ENCODE measurements around the gene RANBP10. TPM values are rescaled to one million over a fixed set of nuclear protein-coding genes. Genes with fewer than 3 reads are reported as not detected.

RANBP10 gene
- total RNA-seq, 3 donors from 2014 or later (not counting 1 experiment from before 2014, with no cell fraction given) = 20.9 to 25.8 (median 24.5) TPM

DNA sequence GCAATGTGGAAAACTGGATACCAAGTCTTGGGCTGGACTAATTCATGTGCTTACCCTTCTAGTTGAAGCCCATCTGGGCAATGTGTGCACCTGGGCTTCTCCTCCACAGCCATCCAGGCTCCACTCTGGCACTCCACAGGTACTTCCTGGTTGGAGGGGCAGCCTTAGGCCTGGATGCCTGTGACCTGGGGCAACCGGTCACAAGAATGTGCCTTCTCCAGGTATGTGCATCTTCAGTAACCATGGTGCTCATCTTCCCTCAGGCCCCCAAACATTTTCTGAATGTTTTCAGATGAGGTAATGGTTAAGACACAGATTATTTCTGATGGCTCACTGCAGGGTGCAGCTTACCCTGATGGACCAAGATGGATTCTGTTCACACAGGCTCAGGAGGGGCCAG is 128.6 kb downstream of the RANBP10 start:
- H3K4me3 Mint-ChIP-seq = no peak overlapping the region
- peaks cover 3% of the 10 kb centered on the region for H3K36me3 ChIP-seq (ENCODE audit: control insufficient read depth, insufficient read depth, low read length)
- no peaks in the 10 kb centered on the region for H3K27me3 Mint-ChIP-seq (ENCODE audit: low read depth in 2 of 2)
- H3K27me3 ChIP-seq (ENCODE audit: control insufficient read depth, insufficient read depth, low read length) = no peaks in the 10 kb centered on the region
- no peak for ATAC-seq
- no peaks in the 10 kb centered on the region for H3K9me3 Mint-ChIP-seq
- no peak for DNase-seq
- H3K27ac Mint-ChIP-seq = no peak overlapping the region
- H3K4me3 ChIP-seq (ENCODE audit: low read length) = no peak overlapping the region
- 94% methylated on average over 1 of the region's 1 CpG for WGBS (ENCODE audit: insufficient coverage)
- H3K27ac ChIP-seq (ENCODE audit: low read length) = no peak overlapping the region
- TF ChIP-seq, protein P1, sequence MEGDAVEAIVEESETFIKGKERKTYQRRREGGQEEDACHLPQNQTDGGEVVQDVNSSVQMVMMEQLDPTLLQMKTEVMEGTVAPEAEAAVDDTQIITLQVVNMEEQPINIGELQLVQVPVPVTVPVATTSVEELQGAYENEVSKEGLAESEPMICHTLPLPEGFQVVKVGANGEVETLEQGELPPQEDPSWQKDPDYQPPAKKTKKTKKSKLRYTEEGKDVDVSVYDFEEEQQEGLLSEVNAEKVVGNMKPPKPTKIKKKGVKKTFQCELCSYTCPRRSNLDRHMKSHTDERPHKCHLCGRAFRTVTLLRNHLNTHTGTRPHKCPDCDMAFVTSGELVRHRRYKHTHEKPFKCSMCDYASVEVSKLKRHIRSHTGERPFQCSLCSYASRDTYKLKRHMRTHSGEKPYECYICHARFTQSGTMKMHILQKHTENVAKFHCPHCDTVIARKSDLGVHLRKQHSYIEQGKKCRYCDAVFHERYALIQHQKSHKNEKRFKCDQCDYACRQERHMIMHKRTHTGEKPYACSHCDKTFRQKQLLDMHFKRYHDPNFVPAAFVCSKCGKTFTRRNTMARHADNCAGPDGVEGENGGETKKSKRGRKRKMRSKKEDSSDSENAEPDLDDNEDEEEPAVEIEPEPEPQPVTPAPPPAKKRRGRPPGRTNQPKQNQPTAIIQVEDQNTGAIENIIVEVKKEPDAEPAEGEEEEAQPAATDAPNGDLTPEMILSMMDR (IDR thresholded peaks at IDR 0.05) = no peak
- no peaks in the 10 kb centered on the region for H3K9me3 ChIP-seq (ENCODE audit: control insufficient read depth, insufficient read depth, low read length)
- H3K4me1 Mint-ChIP-seq = peaks cover 0 to 1% of the 10 kb centered on the region in 2 donors
- intact Hi-C loops (cut with micrococcal nuclease) = no loop called here
- no peaks in the 10 kb centered on the region for H3K4me1 ChIP-seq (ENCODE audit: control insufficient read depth, insufficient read depth, low read length)
- no peaks in the 10 kb centered on the region for H3K36me3 Mint-ChIP-seq

GRCh38 chr16:67676939-67677338 is 129.4 kb downstream of the RANBP10 start:
- Histone ChIP-seq H3K27ac (ENCODE audit: low read length) (no peak overlapping the region), H3K4me3 (ENCODE audit: low read length) (no peak overlapping the region), H3K27me3 (ENCODE audit: control insufficient read depth, insufficient read depth, low read length) (no peaks in the 10 kb centered on the region), H3K36me3 (ENCODE audit: control insufficient read depth, insufficient read depth, low read length) (peaks cover 3% of the 10 kb centered on the region), H3K4me1 (ENCODE audit: control insufficient read depth, insufficient read depth, low read length) (no peaks in the 10 kb centered on the region), H3K9me3 (ENCODE audit: control insufficient read depth, insufficient read depth, low read length) (no peaks in the 10 kb centered on the region)
- intact Hi-C loops (cut with micrococcal nuclease) = no loop called here
- WGBS (ENCODE audit: insufficient coverage) = 75% methylated on average over 8 of the region's 8 CpGs
- Mint-ChIP-seq H3K27ac (no peak overlapping the region), H3K27me3 (ENCODE audit: low read depth in 2 of 2) (no peaks in the 10 kb centered on the region), H3K36me3 (no peaks in the 10 kb centered on the region), H3K4me1 (peaks cover 0 to 5% of the 10 kb centered on the region in 2 donors), H3K9me3 (no peaks in the 10 kb centered on the region), H3K4me3 (no peak overlapping the region)
- TF ChIP-seq, protein P1 (IDR thresholded peaks at IDR 0.05) = no peak
- no peak for ATAC-seq
- DNase-seq = no peak

DNA sequence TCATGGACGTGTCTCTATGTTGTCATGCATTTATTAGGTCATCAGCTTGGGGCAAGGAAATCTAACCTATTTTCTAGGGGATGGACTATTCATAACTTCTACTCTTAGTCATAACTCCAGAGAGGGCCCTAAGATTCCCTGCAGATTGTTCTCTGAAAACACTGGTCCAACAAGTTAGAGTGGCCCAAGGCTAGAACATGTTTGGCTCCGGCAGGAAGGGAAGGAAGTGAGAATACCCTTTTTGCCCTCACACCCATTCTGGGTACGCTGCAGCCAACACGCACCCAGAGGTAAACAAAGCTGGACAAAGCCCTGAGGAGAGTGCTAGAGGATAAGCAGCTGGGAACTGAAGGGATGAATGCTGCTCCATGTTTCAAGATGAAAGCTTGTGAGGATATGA is 129.8 kb downstream of the RANBP10 start:
- ATAC-seq = no peak
- Mint-ChIP-seq H3K27me3 (ENCODE audit: low read depth in 2 of 2) (no peaks in the 10 kb centered on the region), H3K4me3 (no peak overlapping the region), H3K4me1 (peaks cover 0 to 5% of the 10 kb centered on the region in 2 donors), H3K9me3 (no peaks in the 10 kb centered on the region), H3K27ac (no peak overlapping the region), H3K36me3 (no peaks in the 10 kb centered on the region)
- Histone ChIP-seq H3K9me3 (ENCODE audit: control insufficient read depth, insufficient read depth, low read length) (no peaks in the 10 kb centered on the region), H3K36me3 (ENCODE audit: control insufficient read depth, insufficient read depth, low read length) (peaks cover 3% of the 10 kb centered on the region), H3K27ac (ENCODE audit: low read length) (no peak overlapping the region), H3K4me3 (ENCODE audit: low read length) (no peak overlapping the region), H3K4me1 (ENCODE audit: control insufficient read depth, insufficient read depth, low read length) (no peaks in the 10 kb centered on the region), H3K27me3 (ENCODE audit: control insufficient read depth, insufficient read depth, low read length) (no peaks in the 10 kb centered on the region)
- WGBS (ENCODE audit: insufficient coverage) = 92% methylated on average over 4 of the region's 4 CpGs
- intact Hi-C loops (cut with micrococcal nuclease) = no loop called here
- no peak for DNase-seq
- TF ChIP-seq, protein P1 (IDR thresholded peaks at IDR 0.05) = no peak

DNA sequence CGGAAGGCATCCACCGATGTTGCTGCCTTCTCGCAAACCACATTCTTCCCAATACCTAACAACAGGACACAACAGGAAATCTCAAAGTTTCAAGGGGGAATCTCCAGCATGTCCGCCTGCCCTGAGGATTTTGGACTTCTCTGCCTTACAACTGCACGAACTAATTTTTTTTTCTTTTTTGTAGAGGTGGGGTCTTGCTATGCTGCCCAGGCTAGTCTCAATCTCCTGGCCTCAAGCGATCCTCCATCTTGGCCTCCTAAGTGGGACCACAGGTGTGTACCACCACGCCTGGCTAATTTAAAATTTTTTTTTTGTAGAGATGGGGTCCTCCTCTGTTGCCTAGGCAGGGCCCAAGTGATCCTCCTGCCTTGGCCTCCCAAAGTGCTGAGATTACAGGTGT is 130.4 kb downstream of the RANBP10 start:
- no peaks in the 10 kb centered on the region for H3K9me3 Mint-ChIP-seq
- WGBS (ENCODE audit: insufficient coverage) = 95% methylated on average over 7 of the region's 7 CpGs
- TF ChIP-seq, protein P1 (IDR thresholded peaks at IDR 0.05) = no peak
- no peaks in the 10 kb centered on the region for H3K36me3 Mint-ChIP-seq
- H3K4me3 Mint-ChIP-seq = no peak overlapping the region
- peaks cover 3% of the 10 kb centered on the region for H3K36me3 ChIP-seq (ENCODE audit: control insufficient read depth, insufficient read depth, low read length)
- no peak overlapping the region for H3K27ac ChIP-seq (ENCODE audit: low read length)
- no peaks in the 10 kb centered on the region for H3K4me1 ChIP-seq (ENCODE audit: control insufficient read depth, insufficient read depth, low read length)
- intact Hi-C loops (cut with micrococcal nuclease) = no loop called here
- no peak overlapping the region for H3K4me3 ChIP-seq (ENCODE audit: low read length)
- ATAC-seq = no peak
- H3K27ac Mint-ChIP-seq = no peak overlapping the region
- H3K27me3 ChIP-seq (ENCODE audit: control insufficient read depth, insufficient read depth, low read length) = no peaks in the 10 kb centered on the region
- H3K9me3 ChIP-seq (ENCODE audit: control insufficient read depth, insufficient read depth, low read length) = no peaks in the 10 kb centered on the region
- H3K27me3 Mint-ChIP-seq (ENCODE audit: low read depth in 2 of 2) = no peaks in the 10 kb centered on the region
- H3K4me1 Mint-ChIP-seq = peaks cover 0 to 5% of the 10 kb centered on the region in 2 donors
- DNase-seq = no peak
